Thyroid gland (tissue), 4 donors: ENCODE measurements around the gene SCRN2. TPM values are rescaled to one million over a fixed set of nuclear protein-coding genes. Genes with fewer than 3 reads are reported as not detected.

Experiments used
- DNase-seq, 2 donors: peaks; one replicate each; pipeline ENCODE4 v3.0.0-alpha.2; 2019
- H3K27ac ChIP-seq, 3 donors: fragments of 200-600 bp; sonication (generic); 1 replicate in 2 of 3; 2 replicates in 1 of 3; pipeline ENCODE4 v1.5.1; 2016 to 2019; ENCODE audit warnings: mild to moderate bottlenecking in 1 of 3, moderate library complexity in 1 of 3
- H3K27me3 ChIP-seq: fragments of 200-600 bp; sonication (generic); one replicate; pipeline ENCODE4 v1.5.1; 2019
- H3K36me3 ChIP-seq, 2 donors: fragments of 200-600 bp; sonication (generic); one replicate each; pipeline ENCODE4 v1.5.1; 2016 to 2019
- H3K4me1 ChIP-seq, 2 donors: fragments of 200-600 bp; sonication (generic); one replicate each; pipeline ENCODE4 v1.5.1; 2017 to 2019
- H3K4me3 ChIP-seq, 3 donors: fragments of 200-600 bp; sonication (generic); replicated peaks in 1 of 3; 1 replicate in 2 of 3; 2 replicates in 1 of 3; pipeline ENCODE4 v1.5.1; 2016; ENCODE audit warnings: mild to moderate bottlenecking in 1 of 3
- H3K9me3 ChIP-seq: fragments of 200-600 bp; sonication (generic); one replicate; pipeline ENCODE4 v1.5.1; 2017
- POLR2A ChIP-seq, 2 donors: fragments of 450-650 bp; IDR thresholded peaks; one replicate each; pipeline ENCODE4 v1.6.1; 2017; ENCODE audit warnings: antibody characterized with exemption in 2 of 2, mild to moderate bottlenecking in 2 of 2, moderate library complexity in 1 of 2
- WGBS, 2 donors: methylation state at CpG; one replicate each; pipeline ENCODE4 v1.1.5; 2017; 5-methylcytosine and 5-hydroxymethylcytosine counted together
- intact Hi-C: fragments of 100-400 bp; cut with DNase I; formaldehyde crosslinking; loops from one replicate; pipeline ENCODE4 v1.15.1; 2023
- total RNA-seq, 4 donors: library from RNA; depleted of rRNA; stranded (reverse); fragments of >200 nt; gene quantifications; one replicate each; pipeline ENCODE4 v1.2.3, GENCODE V29; 2016
- TF ChIP-seq, protein P1 (sequence below), 6 experiments: fragments of 200-600 bp in 3 of 6; fragments of 450-650 bp in 3 of 6; sonication (generic) in 3 of 6; IDR thresholded peaks; one replicate each; pipeline ENCODE4 v1.5.1; 2016 to 2019; ENCODE audit warnings: antibody characterized with exemption in 6 of 6, mild to moderate bottlenecking in 2 of 6, inconsistent platforms in 1 of 6, moderate library complexity in 1 of 6

SCRN2 gene
- total RNA-seq, 4 donors from 2014 or later: 37.0 to 71.5 (median 49.1) TPM

- H3K36me3 ChIP-seq: peaks cover 0 to 3% of the 10 kb centered on the region in 2 donors
- no peak overlapping the region for H3K4me3 ChIP-seq
- intact Hi-C loops: loop anchor here (10.0 kb wide), 1 partner anchor 138 kb away; no protein-coding TSS in a partner anchor
- TF ChIP-seq, protein P1, sequence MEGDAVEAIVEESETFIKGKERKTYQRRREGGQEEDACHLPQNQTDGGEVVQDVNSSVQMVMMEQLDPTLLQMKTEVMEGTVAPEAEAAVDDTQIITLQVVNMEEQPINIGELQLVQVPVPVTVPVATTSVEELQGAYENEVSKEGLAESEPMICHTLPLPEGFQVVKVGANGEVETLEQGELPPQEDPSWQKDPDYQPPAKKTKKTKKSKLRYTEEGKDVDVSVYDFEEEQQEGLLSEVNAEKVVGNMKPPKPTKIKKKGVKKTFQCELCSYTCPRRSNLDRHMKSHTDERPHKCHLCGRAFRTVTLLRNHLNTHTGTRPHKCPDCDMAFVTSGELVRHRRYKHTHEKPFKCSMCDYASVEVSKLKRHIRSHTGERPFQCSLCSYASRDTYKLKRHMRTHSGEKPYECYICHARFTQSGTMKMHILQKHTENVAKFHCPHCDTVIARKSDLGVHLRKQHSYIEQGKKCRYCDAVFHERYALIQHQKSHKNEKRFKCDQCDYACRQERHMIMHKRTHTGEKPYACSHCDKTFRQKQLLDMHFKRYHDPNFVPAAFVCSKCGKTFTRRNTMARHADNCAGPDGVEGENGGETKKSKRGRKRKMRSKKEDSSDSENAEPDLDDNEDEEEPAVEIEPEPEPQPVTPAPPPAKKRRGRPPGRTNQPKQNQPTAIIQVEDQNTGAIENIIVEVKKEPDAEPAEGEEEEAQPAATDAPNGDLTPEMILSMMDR (IDR thresholded peaks at IDR 0.05): peak in 4 of 6 experiments; percentile 36 to 64 (median 46)
- no peak for TF ChIP-seq POLR2A (IDR thresholded peaks at IDR 0.05)
- H3K9me3 ChIP-seq: no peaks in the 10 kb centered on the region
- no peak overlapping the region for H3K27ac ChIP-seq
- H3K4me1 ChIP-seq: no peaks in the 10 kb centered on the region
- DNase-seq: peak; percentile 52 to 53
- 26 to 39% methylated on average over 9 of the region's 9 CpGs for WGBS, 2 donors
- no peaks in the 10 kb centered on the region for H3K27me3 ChIP-seq
Measured at GRCh38 chr17:47802341-47803022, 38.6 kb downstream of the SCRN2 start.

DNA sequence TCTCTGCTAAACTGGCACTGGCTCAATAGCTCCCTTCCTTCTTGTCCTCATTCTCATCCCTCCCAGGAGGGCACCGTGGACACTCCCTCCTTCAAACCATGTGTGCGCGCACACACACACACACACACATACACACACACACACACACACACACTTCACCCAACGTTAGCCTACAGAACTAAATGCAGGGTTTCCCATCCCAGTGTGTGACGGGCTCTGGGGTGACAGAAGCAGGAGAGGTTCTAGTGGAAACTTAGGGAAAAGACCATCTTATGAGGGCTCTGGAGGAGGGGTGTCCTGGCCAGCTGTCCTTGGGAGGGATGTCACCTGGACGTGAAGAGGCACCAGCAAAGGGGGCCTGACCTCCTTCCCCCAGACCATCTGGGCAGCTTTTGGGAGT is 39.2 kb downstream of the SCRN2 start:
- H3K27me3 ChIP-seq: no peaks in the 10 kb centered on the region
- TF ChIP-seq POLR2A (IDR thresholded peaks at IDR 0.05): no peak
- TF ChIP-seq, protein P1 (IDR thresholded peaks at IDR 0.05): no peak
- intact Hi-C loops: loop anchor here (10.0 kb wide), 1 partner anchor 137 kb away; no protein-coding TSS in a partner anchor
- 43 to 47% methylated on average over 6 of the region's 6 CpGs for WGBS, 2 donors
- DNase-seq: no peak
- no peaks in the 10 kb centered on the region for H3K36me3 ChIP-seq
- no peaks in the 10 kb centered on the region for H3K4me1 ChIP-seq
- H3K4me3 ChIP-seq: no peak overlapping the region
- no peak overlapping the region for H3K27ac ChIP-seq
- no peaks in the 10 kb centered on the region for H3K9me3 ChIP-seq

DNA sequence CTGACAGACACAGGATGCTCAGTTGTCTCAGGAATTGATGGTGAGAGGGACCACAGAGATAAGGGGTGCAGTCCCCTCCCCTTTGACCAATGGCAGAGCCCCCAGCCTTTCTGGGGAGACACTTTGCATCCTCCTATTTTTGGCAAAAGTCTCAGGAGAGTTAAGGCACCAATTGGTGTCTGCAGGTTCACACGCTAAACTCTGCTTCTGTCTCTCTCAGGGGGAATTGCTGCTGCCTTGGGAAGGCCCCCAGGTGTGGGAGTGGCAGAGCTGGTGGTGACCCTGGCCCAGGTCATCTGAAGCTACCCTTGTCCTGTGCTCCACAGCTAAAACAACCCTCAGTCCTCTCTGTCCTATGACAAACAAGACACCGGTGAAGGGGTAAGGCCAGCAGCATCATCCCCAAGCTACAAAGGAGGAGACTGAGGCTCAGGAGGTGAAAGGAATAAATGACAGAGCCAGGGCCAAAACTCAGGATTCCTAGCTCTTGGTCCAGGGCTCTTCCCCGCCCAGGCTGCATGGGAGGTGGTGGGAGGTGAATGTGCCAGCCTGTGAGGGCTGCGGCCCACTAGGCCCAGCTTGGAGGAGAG is 39.8 kb downstream of the SCRN2 start:
- no peak for DNase-seq
- Histone ChIP-seq H3K27me3 (no peaks in the 10 kb centered on the region), H3K27ac (no peak overlapping the region), H3K36me3 (no peaks in the 10 kb centered on the region), H3K4me3 (no peak overlapping the region), H3K9me3 (no peaks in the 10 kb centered on the region), H3K4me1 (no peaks in the 10 kb centered on the region)
- WGBS, 2 donors: 83 to 87% methylated on average over 3 to 4 of the region's 4 CpGs
- intact Hi-C loops: loop anchor here (10.0 kb wide), 1 partner anchor 136 kb away; no protein-coding TSS in a partner anchor
- TF ChIP-seq, protein P1 (IDR thresholded peaks at IDR 0.05): no peak
- no peak for TF ChIP-seq POLR2A (IDR thresholded peaks at IDR 0.05)

- no peaks in the 10 kb centered on the region for H3K36me3 ChIP-seq
- intact Hi-C loops: loop anchor here (10.0 kb wide), 1 partner anchor 136 kb away; no protein-coding TSS in a partner anchor
- TF ChIP-seq, protein P1 (IDR thresholded peaks at IDR 0.05): no peak
- TF ChIP-seq POLR2A (IDR thresholded peaks at IDR 0.05): no peak
- H3K27ac ChIP-seq: no peak overlapping the region
- no peaks in the 10 kb centered on the region for H3K27me3 ChIP-seq
- DNase-seq: no peak
- no peak overlapping the region for H3K4me3 ChIP-seq
- 85% methylated on average over 9 to 12 of the region's 12 CpGs for whole genome bisulfite sequencing, 2 donors
- no peaks in the 10 kb centered on the region for H3K9me3 ChIP-seq
- no peaks in the 10 kb centered on the region for H3K4me1 ChIP-seq
Measured at GRCh38 chr17:47800686-47801085, 40.4 kb downstream of the SCRN2 start.

DNA sequence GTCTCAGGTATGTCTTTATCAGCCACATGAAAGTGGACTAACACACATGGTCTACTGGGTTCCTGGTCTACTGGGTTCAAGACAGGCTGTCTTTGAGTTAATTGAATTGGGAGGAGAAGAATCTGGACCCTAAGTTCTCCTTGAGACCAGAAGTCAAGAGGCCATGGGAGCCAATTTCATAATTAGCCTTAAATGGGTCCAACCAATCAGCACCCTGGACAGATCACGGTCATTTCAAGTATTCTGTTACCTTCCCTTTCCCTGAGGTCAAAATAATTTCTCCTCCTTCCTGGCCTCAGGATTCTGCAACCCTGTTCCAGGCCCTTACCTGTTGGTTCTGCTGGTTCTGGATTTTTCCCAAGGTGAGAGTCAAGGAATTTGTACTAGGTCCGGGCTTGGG is 43.3 kb downstream of the SCRN2 start:
- Histone ChIP-seq H3K36me3 (no peaks in the 10 kb centered on the region), H3K4me3 (no peak overlapping the region), H3K9me3 (no peaks in the 10 kb centered on the region), H3K27me3 (peaks cover 4% of the 10 kb centered on the region), H3K4me1 (no peaks in the 10 kb centered on the region), H3K27ac (no peak overlapping the region)
- TF ChIP-seq POLR2A (IDR thresholded peaks at IDR 0.05): no peak
- TF ChIP-seq, protein P1 (IDR thresholded peaks at IDR 0.05): no peak
- WGBS, 2 donors: 53 to 56% methylated on average over 2 of the region's 2 CpGs
- intact Hi-C loops: no loop called here
- DNase-seq: no peak
